Body of pancreas (tissue), 4 donors: Measurements from ENCODE around the gene NHLRC2. TPM values are rescaled to one million over a fixed set of nuclear protein-coding genes. Genes with fewer than 3 reads are reported as not detected.

Experiments
- ATAC-seq: fragments of 150-250 bp; one replicate; pipeline ENCODE4 v1.9.1; 2016
- DNase-seq, 4 donors: peaks; one replicate each; pipeline ENCODE4 v3.0.0-alpha.2; 2019
- H3K27ac ChIP-seq, 4 donors: fragments of 200-600 bp; sonication (generic); 1 replicate in 3 of 4; 2 replicates in 1 of 4; pipeline versions ENCODE4 v1.5.1 to v1.6.1; 2016 to 2019; ENCODE audit warnings: mild to moderate bottlenecking in 1 of 4, mixed read lengths in 1 of 4, moderate library complexity in 1 of 4
- H3K27me3 ChIP-seq, 2 donors: fragments of 200-600 bp; sonication (generic); one replicate each; pipeline ENCODE4 v1.6.0; 2016; ENCODE audit warnings: mild to moderate bottlenecking in 1 of 2
- H3K36me3 ChIP-seq, 2 donors: fragments of 200-600 bp; sonication (generic); replicated peaks in 1 of 2; 2 replicates each; pipeline ENCODE4 v1.5.1; 2016; ENCODE audit warnings: low read depth in 2 of 2; ENCODE audit not compliant: insufficient read depth in 1 of 2
- H3K4me1 ChIP-seq: fragments of 200-600 bp; sonication (generic); one replicate; pipeline ENCODE4 v1.6.0; 2016
- H3K4me3 ChIP-seq, 2 donors: fragments of 200-600 bp; sonication (generic); 1 replicate in 1 of 2; 2 replicates in 1 of 2; pipeline ENCODE4 v1.5.1; 2016 to 2019
- H3K9me3 ChIP-seq, 3 donors: fragments of 200-600 bp; sonication (generic); 1 replicate in 2 of 3; 2 replicates in 1 of 3; pipeline ENCODE4 v1.5.1; 2016
- CTCF ChIP-seq, 7 experiments: fragments of 450-650 bp in 4 of 7; fragments of 200-600 bp in 3 of 7; sonication (generic) in 3 of 7; IDR thresholded peaks; one replicate each; pipeline ENCODE4 v1.5.1; 2016 to 2019; ENCODE audit warnings: antibody characterized with exemption in 7 of 7
- POLR2A ChIP-seq, 3 donors: fragments of 450-650 bp; IDR thresholded peaks; one replicate each; pipeline ENCODE4 v1.6.1; 2016; ENCODE audit warnings: antibody characterized with exemption in 3 of 3, mild to moderate bottlenecking in 2 of 3
- WGBS, 2 donors: methylation state at CpG; one replicate each; pipeline ENCODE4 v1.1.5; 2017; 5-methylcytosine and 5-hydroxymethylcytosine counted together
- intact Hi-C: fragments of 100-400 bp; cut with DNase I; formaldehyde crosslinking; loops from one replicate; pipeline ENCODE4 v1.15.1; 2023
- total RNA-seq, 2 donors: library from RNA; depleted of rRNA; stranded (reverse); fragments of >200 nt; gene quantifications; one replicate each; pipeline ENCODE4 v1.1.0, GENCODE V29; 2016

NHLRC2 gene
- total RNA-seq, 2 donors from 2014 or later = 17.9 to 50.4 TPM

- TF ChIP-seq CTCF (IDR thresholded peaks at IDR 0.05) (no peak), POLR2A (IDR thresholded peaks at IDR 0.05) (no peak)
- no peak for DNase-seq
- Histone ChIP-seq H3K4me1 (peaks cover 29% of the 10 kb centered on the region), H3K27ac (no peak overlapping the region), H3K4me3 (no peak overlapping the region), H3K9me3 (no peaks in the 10 kb centered on the region), H3K36me3 (no peaks in the 10 kb centered on the region), H3K27me3 (no peaks in the 10 kb centered on the region)
- 82% methylated on average over 5 of the region's 5 CpGs for WGBS, 2 donors
- ATAC-seq = no peak
- intact Hi-C loops = no loop called here
Observed at GRCh38 chr10:113849140-113849803, 5.2 kb upstream of the NHLRC2 start.

GRCh38 chr10:113849946-113850345, 4.5 kb upstream of the NHLRC2 start:
- Histone ChIP-seq H3K4me1 (peaks cover 29% of the 10 kb centered on the region), H3K9me3 (no peaks in the 10 kb centered on the region), H3K27me3 (no peaks in the 10 kb centered on the region), H3K36me3 (no peaks in the 10 kb centered on the region), H3K27ac (no peak overlapping the region), H3K4me3 (no peak overlapping the region)
- intact Hi-C loops = no loop called here
- 91 to 92% methylated on average over 7 of the region's 7 CpGs for WGBS, 2 donors
- TF ChIP-seq CTCF (IDR thresholded peaks at IDR 0.05) (no peak), POLR2A (IDR thresholded peaks at IDR 0.05) (no peak)
- ATAC-seq (no peak), DNase-seq (no peak)

GRCh38 chr10:113853578-113854012, 866 bp upstream of the NHLRC2 start:
- Histone ChIP-seq H3K9me3 (no peaks in the 10 kb centered on the region), H3K27ac (peak overlapping the region; percentile 63 to 98 (median 94)), H3K36me3 (no peaks in the 10 kb centered on the region), H3K4me1 (peaks cover 56% of the 10 kb centered on the region), H3K4me3 (peak overlapping the region; percentile 86 to 90), H3K27me3 (no peaks in the 10 kb centered on the region)
- DNase-seq (peak in 2 of 4 donors; percentile 50 to 71), ATAC-seq (peak; percentile 41)
- 3% methylated on average over 10 of the region's 10 CpGs for WGBS, 2 donors
- intact Hi-C loops = no loop called here
- peak in 1 of 7 experiments; percentile 11 for TF ChIP-seq CTCF (IDR thresholded peaks at IDR 0.05)
- TF ChIP-seq POLR2A (IDR thresholded peaks at IDR 0.05) = peak in 1 of 3 donors; percentile 2

GRCh38 chr10:113854761-113855588, 514 bp downstream of the NHLRC2 start:
- intact Hi-C loops = no loop called here
- Histone ChIP-seq H3K9me3 (no peaks in the 10 kb centered on the region), H3K27me3 (no peaks in the 10 kb centered on the region), H3K4me3 (peak overlapping the region; percentile 86 to 90), H3K4me1 (peaks cover 61% of the 10 kb centered on the region), H3K36me3 (no peaks in the 10 kb centered on the region), H3K27ac (peak overlapping the region; percentile 63 to 98 (median 94))
- TF ChIP-seq POLR2A (IDR thresholded peaks at IDR 0.05) = peak; percentile 30 to 58 (median 54)
- peak in 2 of 7 experiments; percentile 28 to 34 for TF ChIP-seq CTCF (IDR thresholded peaks at IDR 0.05)
- 1% methylated on average over 39 to 52 of the region's 62 CpGs for WGBS, 2 donors
- peak; percentile 48 to 67 (median 54) for DNase-seq
- peak; percentile 73 for ATAC-seq
